ENCODE measurements around the gene ATF2.
A peak's percentile ranks its signal among the peaks of the same experiment; 100 is the strongest.

The ATF2 gene

GRCh38 chr2:175080479-175080878 is 87.5 kb downstream of the ATF2 start:
- CTCF ChIA-PET = interaction anchor here (1.3 kb wide), 2 partner anchors 25 to 50 kb away, joined by 3 to 5 read pairs; no protein-coding TSS in a partner anchor
- peak; percentile 68 for DNase-seq (ENCODE audit: extremely low spot score)
- POLR2A ChIA-PET = interaction anchor here (0.8 kb wide), 1 partner anchor 88 kb away, joined by 3 read pairs; no protein-coding TSS in a partner anchor
- peak; percentile 91 for TF ChIP-seq PKNOX1 (IDR thresholded peaks at IDR 0.05)
- TF ChIP-seq CTBP1 (IDR thresholded peaks at IDR 0.05; ENCODE audit: borderline replicate concordance) = peak; percentile 90
- TF ChIP-seq TARDBP (IDR thresholded peaks at IDR 0.05) = 0 out of 2 replicates have a peak, but pooled peaks have one; percentile 31
- TF ChIP-seq ZNF384 (IDR thresholded peaks at IDR 0.05) = no peak
- no peak for TF ChIP-seq FOXA1 (IDR thresholded peaks at IDR 0.05)

GRCh38 chr2:175076272-175076671 is 91.7 kb downstream of the ATF2 start:
- no peak for DNase-seq (ENCODE audit: extremely low spot score)
- POLR2A ChIA-PET = no interaction called here
- CTCF ChIA-PET = no interaction called here
- TF ChIP-seq HDGF (IDR thresholded peaks at IDR 0.05; ENCODE audit: borderline replicate concordance) (no peak), TARDBP (IDR thresholded peaks at IDR 0.05) (no peak), LEF1 (IDR thresholded peaks at IDR 0.05; ENCODE audit: borderline replicate concordance) (no peak), BHLHE40 (IDR thresholded peaks at IDR 0.05; ENCODE audit: borderline replicate concordance) (no peak), FOXA1 (IDR thresholded peaks at IDR 0.05) (no peak), ELF4 (IDR thresholded peaks at IDR 0.05) (no peak), SUZ12 (IDR thresholded peaks at IDR 0.05) (no peak), PKNOX1 (IDR thresholded peaks at IDR 0.05) (no peak), FOXM1 (IDR thresholded peaks at IDR 0.05; ENCODE audit: borderline replicate concordance) (no peak)

DNA sequence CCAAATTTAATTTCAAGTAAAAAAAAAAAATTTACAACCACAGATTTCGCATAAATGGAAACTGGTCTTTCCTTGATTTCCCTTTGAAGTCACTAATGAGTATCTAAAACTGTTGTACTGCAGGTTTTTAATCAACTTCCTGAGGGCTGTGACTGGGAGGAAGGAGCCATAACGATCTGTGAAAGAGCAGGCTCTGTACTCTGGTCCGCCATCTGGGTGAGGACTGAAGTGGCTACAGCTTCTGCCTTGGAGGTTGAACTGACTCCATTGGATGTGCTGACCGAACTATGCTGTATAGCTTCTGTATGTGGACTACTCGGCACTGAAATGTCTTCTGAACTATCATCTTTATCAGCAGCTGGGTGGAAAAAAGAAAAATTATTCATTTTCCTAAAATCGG is 93.5 kb downstream of the ATF2 start:
- no peak for DNase-seq (ENCODE audit: extremely low spot score)
- TF ChIP-seq SUZ12 (IDR thresholded peaks at IDR 0.05) (no peak), ZNF384 (IDR thresholded peaks at IDR 0.05) (no peak), FOXK2 (IDR thresholded peaks at IDR 0.05) (no peak), HDGF (IDR thresholded peaks at IDR 0.05; ENCODE audit: borderline replicate concordance) (no peak), LEF1 (IDR thresholded peaks at IDR 0.05; ENCODE audit: borderline replicate concordance) (no peak), ELF4 (IDR thresholded peaks at IDR 0.05) (no peak), L3MBTL2 (conservative IDR thresholded peaks at IDR 0.05) (no peak), FOXA1 (IDR thresholded peaks at IDR 0.05) (no peak), SP1 (IDR thresholded peaks at IDR 0.05) (no peak), TARDBP (IDR thresholded peaks at IDR 0.05) (no peak), PKNOX1 (IDR thresholded peaks at IDR 0.05) (no peak)
- CTCF ChIA-PET = no interaction called here
- POLR2A ChIA-PET = no interaction called here

GRCh38 chr2:175068534-175068933 is 99.5 kb downstream of the ATF2 start:
- TF ChIP-seq PKNOX1 (IDR thresholded peaks at IDR 0.05) (no peak), SP1 (IDR thresholded peaks at IDR 0.05) (no peak), NFRKB (IDR thresholded peaks at IDR 0.05) (no peak), FOXK2 (IDR thresholded peaks at IDR 0.05) (no peak), CTBP1 (IDR thresholded peaks at IDR 0.05; ENCODE audit: borderline replicate concordance) (no peak), BHLHE40 (IDR thresholded peaks at IDR 0.05; ENCODE audit: borderline replicate concordance) (no peak), ZNF384 (IDR thresholded peaks at IDR 0.05) (no peak), LEF1 (IDR thresholded peaks at IDR 0.05; ENCODE audit: borderline replicate concordance) (no peak)
- ChIA-PET CTCF (no interaction called here), POLR2A (no interaction called here)
- no peak for DNase-seq (ENCODE audit: extremely low spot score)

- TF ChIP-seq FOXK2 (IDR thresholded peaks at IDR 0.05) = no peak
- no peak for TF ChIP-seq SUZ12 (IDR thresholded peaks at IDR 0.05)
- no peak for TF ChIP-seq PKNOX1 (IDR thresholded peaks at IDR 0.05)
- POLR2A ChIA-PET = no interaction called here
- CTCF ChIA-PET = no interaction called here
- DNase-seq (ENCODE audit: extremely low spot score) = no peak
These were observed 101.6 kb downstream of the ATF2 start for GRCh38 chr2:175066411-175066810.

DNA sequence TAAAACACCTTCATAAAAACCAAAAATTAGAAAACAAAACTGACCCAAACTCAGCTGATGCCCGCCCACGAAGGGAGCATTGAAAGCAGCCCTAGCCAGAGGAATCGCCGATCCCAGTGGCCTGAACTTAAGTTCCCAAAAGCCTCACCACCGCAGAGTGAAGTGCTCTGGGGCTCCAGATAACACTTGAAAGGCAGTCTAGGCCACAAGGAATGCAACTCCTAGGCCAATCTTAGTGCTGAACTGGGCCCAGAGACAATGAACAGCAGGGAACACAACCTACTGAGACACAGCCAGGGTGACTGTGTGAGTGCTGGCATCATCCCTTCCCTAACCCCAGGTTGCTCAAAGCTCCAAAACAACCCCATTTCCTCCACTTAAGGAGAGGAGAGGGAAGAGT is 103.2 kb downstream of the ATF2 start:
- POLR2A ChIA-PET = no interaction called here
- DNase-seq (ENCODE audit: extremely low spot score) = no peak
- TF ChIP-seq PKNOX1 (IDR thresholded peaks at IDR 0.05) (no peak), L3MBTL2 (conservative IDR thresholded peaks at IDR 0.05) (no peak), LEF1 (IDR thresholded peaks at IDR 0.05; ENCODE audit: borderline replicate concordance) (no peak), HDGF (IDR thresholded peaks at IDR 0.05; ENCODE audit: borderline replicate concordance) (no peak)
- CTCF ChIA-PET = no interaction called here

All from HEK293T (cell line).